Activated CD4-positive, alpha-beta T cell treated with anti-CD3 and anti-CD28 coated beads, Interleukin-2, Interleukin-4, amounts not matched to agents 100 ng/mL and 50 ng/mL, durations not matched to agents 16 hours and 8 hours (primary cell): ENCODE data around the gene PPP1R3G.

Source experiments
- DNase-seq: peaks from one replicate; pipeline ENCODE4 v3.0.0-alpha.2; 2020; ENCODE audit warnings: low spot score

PPP1R3G gene

GRCh38 chr6:5072440-5072839 is 12.7 kb upstream of the PPP1R3G start:
- no peak for DNase-seq

- DNase-seq, result no peak
These were observed 11.1 kb upstream of the PPP1R3G start for GRCh38 chr6:5073992-5074391.

- no peak for DNase-seq
These were observed 8.2 kb upstream of the PPP1R3G start for GRCh38 chr6:5076931-5077330.

- DNase-seq, result no peak
These were observed 6.9 kb upstream of the PPP1R3G start for GRCh38 chr6:5078121-5078669.

GRCh38 chr6:5079692-5080091 is 5.4 kb upstream of the PPP1R3G start:
- no peak for DNase-seq

DNA sequence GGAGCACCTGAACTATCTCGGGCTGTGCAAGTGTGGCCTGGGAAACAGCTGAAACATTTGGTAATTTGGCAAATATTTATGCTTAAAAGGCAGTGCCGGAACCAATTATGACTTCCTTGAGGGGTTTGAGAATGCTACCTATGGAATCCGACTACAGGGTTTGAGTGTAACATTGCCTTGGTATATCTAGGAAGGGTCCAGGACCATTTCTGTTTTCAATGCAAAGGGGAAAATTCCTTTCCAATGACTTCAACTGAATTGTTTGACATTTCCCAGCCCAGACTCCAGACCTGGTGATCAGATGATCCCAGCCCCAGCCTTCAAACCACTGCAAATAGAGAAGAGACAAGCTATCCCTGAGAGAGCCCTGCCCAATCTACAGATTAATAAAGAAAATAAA is 4.6 kb upstream of the PPP1R3G start:
- no peak for DNase-seq

GRCh38 chr6:5081182-5081581 is 4.0 kb upstream of the PPP1R3G start:
- DNase-seq, result no peak

DNA sequence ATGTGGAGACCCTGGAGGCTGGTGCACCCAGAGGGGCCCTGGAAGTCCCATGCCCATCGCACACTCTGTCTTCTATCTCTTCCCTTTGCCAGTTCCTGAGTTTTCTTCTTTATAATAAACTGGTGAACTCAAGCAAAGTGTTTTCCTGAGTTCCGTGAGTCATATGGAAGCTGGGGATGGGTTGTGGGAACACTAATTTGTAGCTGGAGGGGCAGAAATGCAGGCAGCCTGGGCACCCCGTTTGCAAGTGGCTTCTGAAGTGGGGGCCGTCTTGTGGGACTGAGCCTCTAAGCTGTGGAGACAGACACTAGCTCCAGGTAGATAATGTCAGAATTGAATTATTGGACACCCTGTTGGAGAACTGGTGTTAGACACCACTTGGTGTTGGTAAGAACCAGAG is 3.2 kb upstream of the PPP1R3G start:
- DNase-seq, result no peak

GRCh38 chr6:5082487-5083306 is 2.4 kb upstream of the PPP1R3G start:
- no peak for DNase-seq

GRCh38 chr6:5083307-5083583 is 1.9 kb upstream of the PPP1R3G start:
- no peak for DNase-seq

DNA sequence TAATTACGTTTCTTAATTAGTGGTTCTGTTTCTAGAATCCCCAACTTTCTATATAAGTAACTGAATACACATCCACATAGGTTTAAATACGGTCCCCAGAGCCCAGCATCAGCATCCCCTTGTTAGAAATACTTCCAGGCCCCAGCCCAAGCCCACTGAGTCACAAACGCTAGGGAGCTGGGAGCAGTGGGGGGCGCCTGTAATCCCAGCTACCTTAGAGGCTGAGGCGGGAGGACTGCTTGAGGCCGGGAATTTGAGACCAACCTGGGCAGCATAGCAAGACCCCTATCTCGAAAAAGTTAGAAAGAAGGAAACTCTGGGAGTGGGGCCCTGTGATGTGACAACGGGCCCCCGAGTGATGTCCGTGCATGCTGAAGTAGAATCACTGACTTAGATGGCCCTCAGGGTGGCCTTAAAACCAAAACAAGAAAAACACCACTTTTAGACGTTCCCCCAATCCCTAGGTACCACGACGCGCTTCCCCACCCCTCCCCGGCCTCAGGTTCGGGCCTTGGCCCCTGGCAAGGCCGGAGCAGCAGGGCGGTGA is 1.3 kb upstream of the PPP1R3G start:
- no peak for DNase-seq

GRCh38 chr6:5084360-5084780 is 771 bp upstream of the PPP1R3G start:
- DNase-seq, result no peak

DNA sequence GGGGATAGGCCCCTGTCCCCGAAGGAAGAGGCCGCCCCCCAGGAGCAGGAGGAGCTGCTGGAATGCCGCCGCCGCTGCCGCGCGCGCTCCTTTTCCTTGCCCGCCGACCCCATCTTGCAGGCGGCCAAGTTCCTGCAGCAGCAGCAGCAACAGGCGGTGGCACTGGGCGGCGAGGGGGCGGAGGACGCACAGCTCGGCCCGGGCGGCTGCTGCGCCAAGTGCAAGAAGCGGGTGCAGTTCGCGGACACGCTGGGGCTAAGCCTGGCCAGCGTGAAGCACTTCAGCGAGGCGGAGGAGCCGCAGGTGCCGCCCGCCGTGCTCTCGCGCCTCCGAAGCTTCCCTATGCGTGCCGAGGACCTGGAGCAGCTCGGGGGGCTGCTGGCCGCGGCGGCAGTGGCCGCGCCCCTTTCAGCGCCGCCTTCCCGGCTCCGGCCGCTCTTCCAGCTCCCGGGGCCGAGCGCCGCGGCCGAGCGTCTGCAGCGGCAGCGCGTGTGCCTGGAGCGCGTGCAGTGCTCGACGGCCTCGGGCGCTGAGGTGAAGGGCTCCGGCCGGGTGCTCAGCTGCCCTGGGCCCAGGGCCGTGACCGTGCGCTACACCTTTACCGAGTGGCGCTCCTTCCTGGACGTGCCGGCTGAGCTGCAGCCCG is 630 bp downstream of the PPP1R3G start:
- no peak for DNase-seq

DNA sequence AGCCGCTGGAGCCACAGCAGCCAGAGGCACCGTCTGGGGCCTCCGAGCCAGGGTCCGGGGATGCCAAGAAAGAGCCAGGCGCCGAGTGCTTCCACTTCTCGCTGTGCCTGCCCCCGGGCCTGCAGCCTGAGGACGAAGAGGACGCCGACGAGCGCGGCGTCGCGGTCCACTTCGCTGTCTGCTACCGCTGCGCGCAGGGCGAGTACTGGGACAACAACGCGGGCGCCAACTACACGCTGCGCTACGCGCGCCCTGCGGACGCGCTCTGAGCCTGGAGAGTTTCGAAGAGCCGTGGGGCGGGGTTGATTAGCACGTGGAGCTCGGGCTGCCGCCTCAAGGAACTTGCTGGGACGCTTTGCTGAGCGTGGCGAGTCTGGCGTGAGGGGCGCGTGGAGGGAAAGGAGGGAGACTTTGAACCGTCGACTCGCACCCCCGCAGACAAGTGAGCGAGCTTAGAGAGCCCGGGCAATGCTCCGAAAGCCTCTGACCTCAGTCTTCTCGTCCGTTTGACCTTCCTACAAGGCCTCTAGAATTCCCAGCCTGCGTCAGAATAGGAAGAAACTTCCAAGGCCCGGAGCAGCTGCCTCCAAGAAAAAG is 1.3 kb downstream of the PPP1R3G start:
- no peak for DNase-seq

GRCh38 chr6:5087389-5087788 is 2.2 kb downstream of the PPP1R3G start:
- no peak for DNase-seq

DNA sequence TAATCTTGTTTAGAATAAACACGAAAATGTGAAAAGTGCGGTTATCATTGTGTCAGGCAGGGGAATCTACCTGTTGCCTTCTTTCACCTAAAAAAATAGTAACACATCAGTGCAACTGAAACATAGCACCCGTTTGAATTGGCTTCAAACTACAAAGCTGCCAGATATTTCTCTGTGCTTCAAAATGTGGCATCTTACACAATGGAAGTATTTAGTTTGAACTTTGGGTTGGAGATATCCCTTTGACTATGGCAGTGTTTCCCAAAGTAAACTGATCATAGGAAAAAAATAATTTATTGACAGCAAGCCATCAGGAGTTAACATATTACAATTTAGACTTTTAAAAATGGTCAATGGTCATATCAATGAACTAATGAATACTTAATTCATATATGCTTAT is 3.6 kb downstream of the PPP1R3G start:
- no peak for DNase-seq

GRCh38 chr6:5089481-5090438 is 4.6 kb downstream of the PPP1R3G start:
- no peak for DNase-seq

DNA sequence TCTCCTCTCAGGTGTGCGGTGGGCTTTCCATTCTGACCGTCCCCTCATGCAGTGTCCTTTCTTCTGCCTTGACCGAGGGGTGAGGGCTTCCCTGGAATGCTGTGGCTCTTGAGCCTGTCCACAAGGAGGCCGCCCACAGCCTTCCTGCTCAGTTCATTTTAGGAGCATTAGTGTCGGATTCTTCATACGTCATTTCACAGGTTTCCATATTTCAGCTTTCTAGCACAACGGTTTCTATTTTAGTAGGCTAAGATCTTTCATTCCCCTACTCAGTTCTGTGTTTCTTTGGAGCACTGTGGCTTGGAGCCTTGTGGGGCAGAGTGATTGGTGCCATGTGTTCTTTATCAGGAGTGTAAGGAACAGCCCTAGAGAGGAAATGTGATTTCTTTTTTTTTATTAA is 5.5 kb downstream of the PPP1R3G start:
- DNase-seq, result peak; percentile 10

DNA sequence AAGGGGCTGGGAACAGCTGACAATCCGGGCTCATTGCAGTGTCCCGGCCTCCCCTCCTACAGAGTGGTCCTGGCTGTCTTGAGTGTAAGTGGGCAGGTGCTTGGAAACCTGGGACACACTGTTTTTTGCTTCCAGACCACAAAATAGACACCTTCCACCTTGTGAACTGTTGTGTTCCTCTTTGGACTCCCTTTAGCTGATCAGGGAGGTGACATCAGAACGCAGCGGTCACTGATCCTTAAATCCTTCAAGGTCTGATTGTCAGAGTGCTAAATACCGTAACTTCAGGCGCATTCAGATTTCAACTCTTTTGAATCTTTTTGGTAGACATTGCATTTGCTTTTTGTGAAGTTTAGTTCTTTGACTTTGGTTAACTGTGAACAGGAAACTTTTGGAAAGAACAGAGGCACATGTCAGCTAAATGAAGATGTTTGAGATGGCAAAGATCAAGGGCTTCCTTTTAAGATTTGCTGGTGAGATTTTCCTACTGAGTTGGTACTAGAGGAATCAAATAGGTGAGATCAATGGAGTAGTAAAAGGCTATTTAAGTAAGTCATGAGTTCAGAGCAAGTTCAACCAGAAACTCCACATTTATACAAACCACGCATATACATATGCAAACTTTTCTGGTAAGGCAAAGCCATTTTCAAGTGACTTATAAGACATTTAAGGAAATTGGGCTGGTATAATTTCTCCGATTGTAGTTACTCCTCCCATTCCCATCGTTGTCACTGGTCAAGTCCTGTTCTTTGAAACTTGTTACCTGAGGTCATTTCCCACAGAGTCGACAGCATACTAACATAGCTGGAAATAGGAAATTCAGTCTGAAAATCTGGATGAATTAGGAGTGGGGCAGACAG is 6.3 kb downstream of the PPP1R3G start:
- no peak for DNase-seq

GRCh38 chr6:5093231-5094015 is 8.3 kb downstream of the PPP1R3G start:
- DNase-seq, result no peak
